T-helper 22 cell (primary cell): Measurements from ENCODE around the gene UBTD2.
"Not testable (repeated sequence)": the region's sequence is repeated elsewhere in the genome, so short reads cannot be mapped to it uniquely, and the experiment has no call there.

Experiments used
- DNase-seq: peaks from one replicate; pipeline ENCODE4 v3.0.0-alpha.2; 2020; ENCODE audit warnings: low read depth

Gene UBTD2

GRCh38 chr5:172283020-172283861 lies at the start of gene UBTD2:
Gene UBTD2 (minus strand): TSS chr5:172283764. CDS start chr5:172283665, 99 bp downstream.
- peak; percentile 58 for DNase-seq

GRCh38 chr5:172326901-172327300 lies 43.3 kb upstream of the UBTD2 start:
- not testable (repeated sequence) for DNase-seq

GRCh38 chr5:172325452-172325851 lies 41.9 kb upstream of the UBTD2 start:
- DNase-seq, result no peak

- no peak for DNase-seq
Observed at GRCh38 chr5:172322028-172322965, 38.7 kb upstream of the UBTD2 start.

GRCh38 chr5:172321593-172321992 lies 38.0 kb upstream of the UBTD2 start:
- DNase-seq, result no peak

GRCh38 chr5:172319708-172320441 lies 36.3 kb upstream of the UBTD2 start:
- no peak for DNase-seq

- DNase-seq, result no peak
Observed at GRCh38 chr5:172315587-172316493, 32.3 kb upstream of the UBTD2 start.

- no peak for DNase-seq
Observed at GRCh38 chr5:172313915-172314314, 30.4 kb upstream of the UBTD2 start.

- no peak for DNase-seq
Observed at GRCh38 chr5:172312286-172312685, 28.7 kb upstream of the UBTD2 start.

GRCh38 chr5:172311605-172312004 lies 28.0 kb upstream of the UBTD2 start:
- no peak for DNase-seq

- no peak for DNase-seq
Observed at GRCh38 chr5:172311026-172311425, 27.5 kb upstream of the UBTD2 start.

- no peak for DNase-seq
Observed at GRCh38 chr5:172305380-172305779, 21.8 kb upstream of the UBTD2 start.

GRCh38 chr5:172303572-172304335 lies 20.2 kb upstream of the UBTD2 start:
- no peak for DNase-seq

GRCh38 chr5:172303162-172303561 lies 19.6 kb upstream of the UBTD2 start:
- DNase-seq, result no peak

- DNase-seq, result no peak
Observed at GRCh38 chr5:172302047-172302710, 18.6 kb upstream of the UBTD2 start.

GRCh38 chr5:172299916-172300439 lies 16.4 kb upstream of the UBTD2 start:
- no peak for DNase-seq

- no peak for DNase-seq
Observed at GRCh38 chr5:172294831-172295230, 11.3 kb upstream of the UBTD2 start.

GRCh38 chr5:172293745-172294342 lies 10.3 kb upstream of the UBTD2 start:
- DNase-seq, result no peak
